ENCODE results near the gene COL8A2.

The COL8A2 gene

GRCh38 chr1:36088577-36089392 is 36.2 kb downstream of the COL8A2 start, which contains the start of gene ADPRS:
ADPRS (plus strand) TSS chr1:36088892; CDS start chr1:36088905, 13 bp downstream.
- DNase-seq: peak; percentile 91

GRCh38 chr1:36088265-36088576 is 36.8 kb downstream of the COL8A2 start:
- DNase-seq: no peak

GRCh38 chr1:36087233-36088123 is 37.5 kb downstream of the COL8A2 start:
- DNase-seq: no peak

- no peak for DNase-seq
Observed at GRCh38 chr1:36086529-36087232, 38.3 kb downstream of the COL8A2 start.

GRCh38 chr1:36085686-36086526 is 39.1 kb downstream of the COL8A2 start:
- DNase-seq: no peak

- no peak for DNase-seq
Observed at GRCh38 chr1:36085126-36085525, 39.9 kb downstream of the COL8A2 start.

- DNase-seq: peak; percentile 67
Observed at GRCh38 chr1:36084497-36085115, 40.4 kb downstream of the COL8A2 start.

GRCh38 chr1:36083635-36084496 is 41.2 kb downstream of the COL8A2 start, which contains the start of gene TEKT2:
TEKT2 (plus strand) TSS chr1:36084094; CDS start chr1:36084922, 828 bp downstream.
- peak; percentile 81 for DNase-seq

GRCh38 chr1:36083219-36083618 is 41.8 kb downstream of the COL8A2 start:
- no peak for DNase-seq

GRCh38 chr1:36081926-36082485 is 43.0 kb downstream of the COL8A2 start:
- DNase-seq: no peak

GRCh38 chr1:36080801-36081200 is 44.2 kb downstream of the COL8A2 start:
- no peak for DNase-seq

GRCh38 chr1:36080236-36080635 is 44.8 kb downstream of the COL8A2 start:
- no peak for DNase-seq

GRCh38 chr1:36076979-36077573 is 47.9 kb downstream of the COL8A2 start:
- DNase-seq: no peak

GRCh38 chr1:36070349-36070748 is 54.7 kb downstream of the COL8A2 start:
- peak; percentile 67 for DNase-seq

GRCh38 chr1:36068866-36069265 is 56.2 kb downstream of the COL8A2 start:
- DNase-seq: no peak

GRCh38 chr1:36067871-36068270 is 57.2 kb downstream of the COL8A2 start:
- DNase-seq: no peak

GRCh38 chr1:36062315-36062714 is 62.7 kb downstream of the COL8A2 start:
- no peak for DNase-seq

GRCh38 chr1:36055706-36056105 is 69.3 kb downstream of the COL8A2 start:
- no peak for DNase-seq

- no peak for DNase-seq
Observed at GRCh38 chr1:36053978-36054377, 71.0 kb downstream of the COL8A2 start.

GRCh38 chr1:36051821-36052220 is 73.2 kb downstream of the COL8A2 start:
- no peak for DNase-seq
